H54 (cell line): ENCODE data around the gene SYNDIG1.

Experiments
- DNase-seq: peaks from one replicate; pipeline ENCODE4 v3.0.0; 2011; ENCODE audit warnings: low spot score, mixed read lengths; ENCODE audit not compliant: insufficient read length
- FAIRE-seq: peaks from 3 replicates; lab custom pipeline; 2011; peaks lifted over from hg19 to GRCh38; lab: Jason Lieb, UNC
- POLR2A ChIP-seq: IDR thresholded peaks from 2 replicates; pipeline ENCODE4 v1.6.1; 2011; ENCODE audit warnings: low read depth, mild to moderate bottlenecking, low read length

Gene SYNDIG1

GRCh38 chr20:24708411-24709295 lies 239.2 kb downstream of the SYNDIG1 start:
- TF ChIP-seq POLR2A = no peak
- no peak for FAIRE-seq
- no peak for DNase-seq
